H7 (cell line): Measurements from ENCODE around the gene CDH11. TPM values are rescaled to one million over a fixed set of nuclear protein-coding genes. Genes with fewer than 3 reads are reported as not detected.

Source experiments
- DNase-seq: peaks from one replicate; pipeline ENCODE4 v3.0.0; 2012
- H3K27me3 ChIP-seq: 2 replicates; pipeline ENCODE4 v1.6.0; 2011; ENCODE audit warnings: mild to moderate bottlenecking, low read length; ENCODE audit not compliant: control insufficient read depth, insufficient read depth
- H3K36me3 ChIP-seq: replicated peaks from 2 replicates; pipeline ENCODE4 v1.5.1; 2011; ENCODE audit warnings: low read length; ENCODE audit not compliant: control insufficient read depth, insufficient read depth
- H3K4me3 ChIP-seq: 2 replicates; pipeline ENCODE4 v1.5.1; 2011; ENCODE audit warnings: low read depth, mild to moderate bottlenecking, control low read depth, low read length, moderate library complexity; ENCODE audit not compliant: insufficient read depth
- total RNA-seq: library from RNA; depleted of rRNA; stranded (reverse); fragments of >200 nt; shearing (Covaris generic); gene quantifications from 2 replicates; pipeline ENCODE4 v1.2.3, GENCODE V29; 2014

The CDH11 gene
- total RNA-seq, 1 experiment from 2014 or later = 12.9 TPM

DNA sequence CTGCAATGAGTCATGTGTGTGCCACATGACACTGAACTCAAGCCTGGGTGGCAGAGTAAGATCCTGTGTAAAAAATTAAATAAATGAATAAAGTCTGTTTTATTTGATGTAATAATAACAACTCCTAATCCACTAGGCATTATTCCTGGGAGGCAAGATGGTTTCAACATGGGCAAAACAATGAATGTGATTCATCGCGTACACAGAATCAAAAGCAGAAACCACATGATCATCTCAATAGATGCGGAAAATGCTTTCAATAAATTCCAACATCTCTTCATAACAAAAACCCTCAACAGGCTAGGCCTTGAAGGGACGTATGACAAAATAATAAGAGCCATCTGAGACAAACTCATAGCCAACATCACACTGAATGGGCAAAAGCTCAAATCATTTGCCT, 195.4 kb downstream of the CDH11 start:
- Histone ChIP-seq H3K27me3 (no peaks in the 10 kb centered on the region), H3K36me3 (no peaks in the 10 kb centered on the region), H3K4me3 (no peak overlapping the region)
- DNase-seq = no peak

DNA sequence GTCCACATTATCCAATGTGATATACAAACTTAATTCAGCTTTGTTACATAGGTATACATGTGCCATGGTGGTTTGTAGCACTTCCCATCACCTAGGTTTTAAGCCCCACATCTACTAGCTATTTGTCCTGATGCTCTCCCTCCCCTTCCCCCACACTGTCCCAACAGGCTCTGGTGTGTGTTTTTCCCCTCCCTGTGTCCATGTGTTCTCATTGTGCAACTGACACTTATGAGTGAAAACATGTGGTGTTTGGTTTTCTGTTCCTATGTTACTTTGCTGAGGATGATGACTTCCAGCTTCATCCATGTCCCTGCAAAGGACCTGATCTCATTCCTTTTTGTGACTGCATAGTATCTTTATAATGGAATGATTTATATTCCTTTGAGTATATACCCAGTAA, 196.7 kb downstream of the CDH11 start:
- no peak for DNase-seq
- Histone ChIP-seq H3K27me3 (no peaks in the 10 kb centered on the region), H3K36me3 (no peaks in the 10 kb centered on the region), H3K4me3 (no peak overlapping the region)

DNA sequence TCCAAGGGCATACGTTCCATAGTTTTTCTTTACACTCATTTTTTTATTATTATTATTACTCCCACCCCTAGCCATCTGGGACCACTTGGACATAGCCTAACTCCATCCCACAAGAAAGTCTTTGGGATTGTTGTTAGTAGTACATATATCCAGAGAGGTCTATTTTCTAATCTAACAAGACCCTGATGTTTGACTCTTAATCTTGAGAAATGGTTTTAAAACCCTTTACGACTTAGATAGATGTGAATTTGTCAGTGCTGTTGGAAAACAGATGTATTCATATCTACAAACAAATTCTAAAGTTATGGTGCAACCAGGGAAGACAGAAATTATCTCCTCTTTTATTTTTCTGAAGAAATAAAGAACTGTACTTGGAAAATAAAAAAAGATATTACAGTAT, 197.8 kb downstream of the CDH11 start:
- no peak for DNase-seq
- H3K36me3 ChIP-seq = no peaks in the 10 kb centered on the region
- H3K4me3 ChIP-seq = no peak overlapping the region
- H3K27me3 ChIP-seq = no peaks in the 10 kb centered on the region

DNA sequence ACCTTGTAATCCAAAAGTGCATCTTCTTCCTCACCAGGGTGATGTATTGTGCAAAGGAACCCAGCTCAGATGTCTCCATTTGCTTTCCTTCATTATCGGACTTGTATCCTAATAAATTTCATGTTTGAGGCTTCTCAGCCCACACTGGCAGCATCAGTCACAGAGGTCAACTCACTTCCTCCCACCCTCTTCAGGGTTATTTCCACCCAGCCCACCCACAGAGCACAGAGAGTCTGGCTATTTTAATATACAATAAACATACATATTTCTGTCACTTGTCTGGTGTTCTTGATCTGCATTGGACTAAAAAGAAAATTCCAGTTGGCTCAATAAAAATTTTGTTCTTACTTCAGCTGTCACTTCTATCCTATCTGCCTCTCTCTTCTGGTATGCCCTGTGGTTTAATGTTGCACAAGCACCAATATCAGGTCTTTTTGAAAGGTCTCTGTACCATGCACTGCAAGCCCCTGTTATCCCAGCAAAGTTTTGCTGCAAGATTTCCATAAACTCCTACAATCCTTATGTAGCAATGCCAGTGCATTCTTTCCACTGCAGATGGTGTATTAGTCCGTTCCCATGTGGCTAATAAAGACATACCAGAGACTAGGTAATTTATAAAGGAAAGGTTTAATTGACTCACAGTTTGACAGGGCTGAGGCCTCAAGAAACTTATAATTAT, 201.8 kb downstream of the CDH11 start:
- H3K4me3 ChIP-seq = no peak overlapping the region
- H3K36me3 ChIP-seq = no peaks in the 10 kb centered on the region
- DNase-seq = no peak
- no peaks in the 10 kb centered on the region for H3K27me3 ChIP-seq

DNA sequence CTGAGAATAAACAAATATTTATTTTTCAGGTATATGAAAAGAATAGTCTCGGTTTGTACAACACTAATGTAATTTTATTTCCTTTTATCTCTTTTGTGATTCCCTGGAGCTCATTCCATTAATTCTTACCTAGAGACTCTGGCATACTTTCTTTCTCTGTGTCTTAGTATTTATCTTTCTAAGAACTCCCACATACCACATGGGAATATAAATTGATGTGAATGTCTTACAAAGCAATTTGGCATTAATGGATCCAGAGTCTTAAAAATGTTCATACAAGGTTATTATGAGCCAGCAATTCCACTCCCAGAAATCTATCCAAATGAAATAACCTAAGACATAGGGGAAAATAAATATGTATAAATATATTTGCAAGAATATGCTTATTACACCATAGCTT, 202.7 kb downstream of the CDH11 start:
- no peak for DNase-seq
- Histone ChIP-seq H3K4me3 (no peak overlapping the region), H3K27me3 (no peaks in the 10 kb centered on the region), H3K36me3 (no peaks in the 10 kb centered on the region)

DNA sequence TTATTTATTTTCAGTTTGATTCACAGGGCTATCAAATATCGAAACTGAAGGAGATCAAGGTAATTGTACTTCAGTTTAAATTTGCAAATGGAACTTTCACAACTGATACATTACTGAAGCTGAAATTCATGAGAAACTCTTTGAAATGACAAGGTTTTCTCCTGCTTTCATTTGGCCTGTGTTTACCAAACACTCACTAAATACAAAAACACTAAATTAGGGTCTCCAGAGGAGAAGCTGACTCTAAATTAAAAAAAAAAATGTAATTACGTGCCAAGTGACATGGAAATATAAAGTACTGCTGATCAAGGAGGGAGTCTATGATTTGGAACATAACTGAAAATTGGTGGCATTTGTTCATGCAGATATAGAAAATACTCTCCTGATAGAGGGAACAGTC, 205.8 kb downstream of the CDH11 start:
- no peak overlapping the region for H3K4me3 ChIP-seq
- DNase-seq = no peak
- H3K36me3 ChIP-seq = no peaks in the 10 kb centered on the region
- no peaks in the 10 kb centered on the region for H3K27me3 ChIP-seq

- H3K4me3 ChIP-seq = no peak overlapping the region
- no peak for DNase-seq
Measured at GRCh38 chr16:64910356-64910755, 211.5 kb downstream of the CDH11 start.

DNA sequence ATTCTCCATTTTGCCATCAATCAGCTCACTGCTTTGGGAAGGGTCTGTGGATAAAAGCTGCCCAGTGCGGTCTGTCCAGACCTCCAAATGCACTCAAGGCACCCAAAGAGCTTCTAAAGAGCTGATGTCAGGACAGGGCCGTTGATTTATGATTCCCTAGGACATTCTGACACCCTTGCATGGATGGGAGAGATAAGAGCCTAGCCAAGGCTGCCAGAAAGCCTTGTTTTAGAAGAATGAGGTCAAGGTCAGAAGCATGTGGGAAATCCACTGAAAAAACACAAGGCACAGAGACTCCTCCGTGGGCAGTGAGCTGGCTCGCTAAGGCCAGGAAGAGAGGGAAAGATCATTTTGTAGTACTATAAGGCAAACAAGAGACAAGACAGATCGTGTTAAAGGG, 214.0 kb downstream of the CDH11 start:
- H3K36me3 ChIP-seq = no peaks in the 10 kb centered on the region
- no peak for DNase-seq
- H3K27me3 ChIP-seq = no peaks in the 10 kb centered on the region

More at GRCh38 chr16:64910356-64910755, 211.5 kb downstream of the CDH11 start:
- H3K36me3 ChIP-seq = no peaks in the 10 kb centered on the region
- no peaks in the 10 kb centered on the region for H3K27me3 ChIP-seq

GRCh38 chr16:64903770-64904169, 218.1 kb downstream of the CDH11 start:
- no peak overlapping the region for H3K4me3 ChIP-seq
- DNase-seq = no peak
- no peaks in the 10 kb centered on the region for H3K36me3 ChIP-seq
- H3K27me3 ChIP-seq = no peaks in the 10 kb centered on the region

More for the DNA sequence above, 214.0 kb downstream of the CDH11 start:
- no peak overlapping the region for H3K4me3 ChIP-seq

DNA sequence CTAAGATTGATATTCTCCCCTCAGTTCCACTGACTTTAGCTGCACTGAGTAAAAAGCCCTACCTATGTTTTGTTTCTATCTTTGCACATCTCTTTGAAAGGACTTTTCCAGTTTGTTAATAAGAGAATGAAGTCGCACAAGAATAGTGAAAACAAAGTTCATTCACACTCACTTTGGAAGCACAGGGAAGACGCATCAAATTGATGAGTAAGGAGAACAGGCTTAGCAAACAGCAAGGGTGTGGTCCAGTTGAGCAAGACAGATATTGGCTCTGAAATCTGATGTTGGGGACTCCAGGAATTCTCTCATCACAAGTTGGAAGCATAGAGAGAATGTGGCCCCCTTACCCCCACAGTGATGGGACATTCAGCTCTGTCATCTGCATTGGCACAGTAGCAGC, 221.3 kb downstream of the CDH11 start:
- H3K4me3 ChIP-seq = no peak overlapping the region
- H3K36me3 ChIP-seq = no peaks in the 10 kb centered on the region
- H3K27me3 ChIP-seq = no peaks in the 10 kb centered on the region
- DNase-seq = no peak

DNA sequence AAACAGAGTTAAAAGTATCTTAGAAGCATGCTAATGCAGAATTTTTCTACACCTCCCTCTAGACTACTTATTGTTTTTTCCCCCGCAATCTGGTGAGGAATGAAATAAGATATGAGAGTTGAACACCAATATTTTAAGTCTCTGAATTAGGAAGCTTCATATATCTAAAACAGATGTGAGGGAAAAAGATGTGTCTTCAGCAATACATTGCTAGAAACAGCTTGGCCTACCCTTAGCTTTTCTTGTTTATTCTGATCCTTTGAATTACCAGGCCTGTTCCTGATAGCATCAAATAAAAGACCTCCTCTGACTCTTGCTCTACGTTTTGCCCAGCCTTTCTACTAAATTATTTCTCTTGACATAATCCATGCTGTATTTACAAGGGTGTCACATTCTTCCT, 221.8 kb downstream of the CDH11 start:
- no peaks in the 10 kb centered on the region for H3K27me3 ChIP-seq
- DNase-seq = no peak
- H3K36me3 ChIP-seq = no peaks in the 10 kb centered on the region
- no peak overlapping the region for H3K4me3 ChIP-seq

DNA sequence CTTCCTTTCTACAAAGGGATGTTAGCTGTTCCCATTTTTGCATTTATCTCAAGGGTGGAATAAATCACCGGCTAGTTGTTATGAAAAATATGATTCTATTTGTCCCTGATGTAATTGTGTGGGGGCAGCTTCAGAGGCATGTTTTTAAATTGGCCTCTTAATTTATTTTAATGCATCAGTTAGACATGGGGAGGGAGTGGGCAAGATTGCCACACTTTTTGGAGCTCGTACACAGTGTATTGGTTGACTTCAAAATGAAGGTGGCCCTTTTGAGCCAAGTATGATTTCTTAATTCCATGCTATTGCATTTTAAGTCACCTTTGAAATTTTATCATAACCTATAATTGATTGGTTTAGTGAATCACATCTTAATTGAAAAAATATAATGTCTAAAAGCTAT, 223.7 kb downstream of the CDH11 start:
- H3K27me3 ChIP-seq = no peaks in the 10 kb centered on the region
- DNase-seq = no peak
- H3K36me3 ChIP-seq = no peaks in the 10 kb centered on the region
- H3K4me3 ChIP-seq = no peak overlapping the region
